Stimulated activated naive CD8-positive, alpha-beta T cell treated with anti-CD3 and anti-CD28 coated beads, Interleukin-15, amount 100 ng/mL, for 72 hours (primary cell): ENCODE measurements around the gene TUBB3.
"Not testable (repeated sequence)": the region's sequence is repeated elsewhere in the genome, so short reads cannot be mapped to it uniquely, and the experiment has no call there.

Experiments
- ATAC-seq: fragments of 150-1000 bp; cut with Tn5 transposase; 2 replicates; pipeline ENCODE4 v1.10.0; 2021; ENCODE audit warnings: mild to moderate bottlenecking, moderate library complexity
- DNase-seq, 2 donors: peaks; one replicate each; pipeline ENCODE4 v3.0.0; 2021 to 2022
- H3K27ac Mint-ChIP-seq, 2 donors: one replicate each; pipeline ENCODE4 v1.8.0; 2022; ENCODE audit warnings: mild to moderate bottlenecking in 2 of 2, mixed read lengths in 2 of 2, moderate library complexity in 2 of 2
- H3K27me3 Mint-ChIP-seq: one replicate; pipeline ENCODE4 v1.8.0; 2022; ENCODE audit warnings: mixed read lengths
- H3K4me1 Mint-ChIP-seq: one replicate; pipeline ENCODE4 v1.8.0; 2022; ENCODE audit warnings: mild to moderate bottlenecking, mixed read lengths
- H3K4me3 Mint-ChIP-seq, 2 donors: one replicate each; pipeline ENCODE4 v1.8.0; 2022; ENCODE audit warnings: mild to moderate bottlenecking in 2 of 2, mixed read lengths in 2 of 2, moderate library complexity in 1 of 2
- H3K9me3 Mint-ChIP-seq, 2 donors: one replicate each; pipeline ENCODE4 v1.8.0; 2022; ENCODE audit warnings: mixed read lengths in 2 of 2

Gene TUBB3

DNA sequence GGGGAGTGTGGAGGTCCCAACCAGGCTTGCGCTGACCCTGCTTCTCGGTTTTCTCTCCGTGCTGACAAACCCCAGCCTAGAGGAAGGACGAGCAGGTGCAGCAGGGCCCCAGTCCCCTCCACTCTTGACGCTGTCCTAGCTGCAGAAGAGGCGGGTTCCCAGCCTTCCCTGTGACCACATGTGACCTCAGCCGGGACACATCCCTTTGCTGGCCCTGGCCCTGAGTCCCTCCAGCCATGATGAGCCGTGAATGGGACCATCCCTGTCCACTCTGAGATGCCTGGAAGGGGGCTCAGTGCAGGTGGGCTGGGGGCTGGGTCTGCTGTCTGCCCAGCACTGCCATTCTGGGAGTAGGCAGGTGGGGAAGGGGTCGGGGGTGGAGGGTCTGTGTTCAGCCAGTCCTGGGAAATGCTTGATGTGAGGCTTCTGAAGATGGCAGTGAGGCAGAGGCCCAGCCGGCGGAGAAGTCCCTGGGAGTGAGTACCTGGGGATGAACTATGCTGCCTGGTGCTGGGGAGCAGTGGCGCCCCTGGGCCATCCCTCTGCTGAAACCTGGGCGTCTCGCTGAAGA lies 1.9 kb upstream of the TUBB3 start:
- Mint-ChIP-seq H3K4me1 (peaks cover 58% of the 10 kb centered on the region), H3K4me3 (peak overlapping the region; percentile 71 to 78), H3K27me3 (peaks cover 79% of the 10 kb centered on the region), H3K27ac (no peak overlapping the region), H3K9me3 (no peaks in the 10 kb centered on the region)
- no peak for ATAC-seq
- peak in 1 of 2 donors; percentile 32 for DNase-seq

DNA sequence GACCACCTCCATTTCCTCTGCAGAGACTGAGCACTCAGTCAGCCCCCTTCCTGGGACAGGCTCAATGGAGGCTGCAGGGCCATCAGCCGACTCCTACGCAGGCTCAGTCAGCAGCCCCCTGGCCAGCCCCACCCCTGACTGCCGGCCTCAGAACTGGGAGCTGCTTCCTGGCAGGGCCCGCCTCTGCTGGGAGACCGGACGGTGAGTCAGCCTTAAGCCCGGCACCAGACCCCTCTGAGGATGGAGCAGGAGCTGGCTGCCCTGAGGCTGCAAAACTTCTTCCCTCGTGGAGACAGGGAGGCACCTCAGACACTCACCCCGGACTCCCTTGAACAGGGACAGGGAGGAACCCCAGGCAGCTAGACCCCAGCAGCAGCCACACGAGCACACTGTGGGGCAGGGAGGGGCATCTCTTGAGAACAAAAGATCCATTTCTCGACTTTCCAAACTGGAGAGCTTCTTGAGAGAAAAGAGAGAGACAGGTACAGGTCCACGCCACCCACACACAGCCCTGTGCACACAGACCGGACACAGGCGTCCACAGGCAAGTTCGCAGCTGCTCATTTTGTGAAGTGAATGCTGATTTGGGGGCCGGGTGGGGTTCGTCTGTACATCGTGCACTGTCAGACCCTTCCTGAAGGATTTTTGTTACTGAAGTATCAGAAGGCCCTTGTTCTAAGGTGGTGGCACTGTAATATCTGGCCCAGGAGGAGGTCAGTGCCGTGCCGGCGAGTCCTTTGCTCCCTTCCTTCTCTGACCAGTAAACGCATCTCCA lies 1.3 kb upstream of the TUBB3 start:
- H3K27ac Mint-ChIP-seq, result peak overlapping the region in 1 of 2 donors; percentile 65
- no peaks in the 10 kb centered on the region for H3K9me3 Mint-ChIP-seq
- peaks cover 63% of the 10 kb centered on the region for H3K4me1 Mint-ChIP-seq
- H3K4me3 Mint-ChIP-seq, result peak overlapping the region; percentile 71 to 78
- DNase-seq (peak; percentile 36 to 51), ATAC-seq (peak; percentile 14)
- H3K27me3 Mint-ChIP-seq, result peaks cover 86% of the 10 kb centered on the region

DNA sequence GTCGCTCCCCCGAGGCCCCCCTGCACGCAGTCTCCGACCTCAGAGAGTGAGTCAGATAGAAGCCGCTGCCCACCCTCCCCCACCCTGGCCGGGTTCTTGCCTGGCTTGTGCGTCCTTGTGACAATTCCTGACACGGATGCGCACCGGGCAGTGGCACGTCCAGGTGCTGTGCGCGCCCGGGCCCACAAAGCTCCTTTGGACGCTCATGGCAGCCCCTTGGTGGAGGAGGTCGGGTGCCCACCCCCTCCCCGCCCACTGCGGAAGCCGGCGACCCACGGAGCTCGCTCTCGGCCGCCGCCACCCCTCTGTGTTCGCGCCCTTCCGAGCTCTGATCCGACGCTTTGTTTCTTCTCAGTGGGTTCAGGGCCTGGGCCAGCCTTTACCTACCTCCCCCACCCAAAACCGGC lies 662 bp upstream of the TUBB3 start:
- Mint-ChIP-seq H3K27me3 (peaks cover 92% of the 10 kb centered on the region), H3K4me1 (peaks cover 60% of the 10 kb centered on the region), H3K4me3 (peak overlapping the region; percentile 78), H3K27ac (no peak overlapping the region), H3K9me3 (no peaks in the 10 kb centered on the region)
- DNase-seq (no peak), ATAC-seq (peak; percentile 7)

DNA sequence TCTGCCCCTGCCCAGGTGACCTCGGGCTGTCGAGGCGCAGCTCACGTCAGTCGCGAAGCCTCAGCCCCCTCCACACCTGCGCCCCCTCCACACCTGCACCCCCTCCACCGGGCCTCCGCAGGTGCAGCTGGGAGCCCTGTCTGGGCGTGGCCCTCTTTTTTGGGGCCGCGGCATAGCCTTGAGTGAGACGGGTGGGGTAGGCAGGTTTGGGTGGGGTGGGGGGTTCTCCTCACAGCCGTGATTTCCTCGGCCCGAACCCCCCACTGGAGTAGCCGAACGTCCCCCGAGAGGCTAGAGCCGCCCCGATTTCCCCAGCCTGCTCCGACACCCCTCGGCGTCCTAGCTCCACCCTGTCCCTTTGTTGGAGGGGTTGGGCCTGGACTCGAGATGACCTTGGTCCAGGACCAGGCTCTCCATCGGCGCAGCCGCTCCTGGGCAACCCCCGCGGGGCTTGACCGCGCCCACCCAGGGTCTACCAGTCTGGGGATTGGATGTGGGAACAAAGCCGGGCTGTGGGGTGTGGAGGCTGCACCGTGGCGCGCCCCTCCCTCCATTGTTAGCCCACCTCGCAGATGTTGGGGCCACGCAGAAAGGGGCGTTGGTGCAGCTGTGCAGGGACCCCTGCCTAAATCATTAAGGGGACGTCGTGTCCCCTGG lies 626 bp downstream of the TUBB3 start:
- no peak overlapping the region for H3K4me3 Mint-ChIP-seq
- DNase-seq (no peak), ATAC-seq (no peak)
- H3K4me1 Mint-ChIP-seq, result peaks cover 47% of the 10 kb centered on the region
- H3K27me3 Mint-ChIP-seq, result peaks cover 85% of the 10 kb centered on the region
- H3K27ac Mint-ChIP-seq, result no peak overlapping the region
- H3K9me3 Mint-ChIP-seq, result no peaks in the 10 kb centered on the region

DNA sequence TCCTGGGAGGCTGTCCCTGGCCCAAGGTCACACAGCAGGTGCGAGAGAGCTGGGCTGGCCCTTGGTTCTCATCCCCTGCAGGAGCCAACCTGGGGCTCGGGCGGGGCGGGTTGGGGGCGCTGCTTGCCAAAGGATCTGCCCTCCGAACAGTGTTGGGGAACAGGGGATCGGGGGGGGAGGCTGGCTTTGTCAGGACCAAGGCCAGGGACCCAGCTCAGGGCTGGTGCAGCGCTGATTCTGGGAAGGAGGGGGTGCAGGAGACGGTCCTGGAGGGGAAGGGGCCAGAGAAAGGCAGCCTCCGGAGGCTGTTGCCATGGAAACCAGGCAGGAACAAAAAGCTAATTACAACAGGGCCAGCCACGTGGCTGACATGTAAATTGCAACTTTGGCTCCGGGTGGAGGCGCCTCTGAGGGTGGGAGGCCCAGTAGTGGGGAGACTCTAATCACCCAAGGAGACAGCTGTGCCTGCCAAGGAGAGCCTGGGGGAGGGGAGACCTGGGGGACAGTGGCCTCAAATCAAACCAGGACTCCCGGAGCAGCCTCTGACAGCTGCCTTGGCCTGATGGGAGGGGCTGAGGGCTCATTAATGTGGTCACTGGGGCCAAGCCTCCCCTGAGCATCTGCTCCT lies 1.3 kb downstream of the TUBB3 start:
- no peak for ATAC-seq
- peak in 1 of 2 donors; percentile 17 for DNase-seq
- Mint-ChIP-seq H3K27ac (no peak overlapping the region), H3K9me3 (no peaks in the 10 kb centered on the region), H3K4me3 (no peak overlapping the region), H3K27me3 (peaks cover 79% of the 10 kb centered on the region), H3K4me1 (peaks cover 41% of the 10 kb centered on the region)

DNA sequence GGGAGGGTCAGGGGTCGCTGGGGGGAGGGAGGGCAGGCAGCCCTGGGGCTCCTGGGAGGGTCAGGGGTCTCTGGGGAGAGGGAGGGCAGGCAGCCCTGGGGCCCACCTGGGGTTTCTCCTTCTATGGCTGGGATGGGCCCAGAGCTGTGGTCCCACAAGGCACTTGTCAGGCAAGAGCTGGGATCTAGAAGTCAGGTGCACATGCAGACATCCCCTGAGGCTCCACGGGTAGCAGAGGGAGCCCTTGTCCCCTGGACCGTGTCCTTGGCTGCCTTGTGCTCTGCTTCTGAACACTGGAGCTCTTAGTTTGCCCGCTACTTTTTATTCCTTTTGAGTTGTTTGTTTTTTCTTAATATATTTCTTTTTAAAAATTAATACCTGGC lies 1.8 kb downstream of the TUBB3 start:
- Mint-ChIP-seq H3K9me3 (no peaks in the 10 kb centered on the region), H3K4me3 (no peak overlapping the region), H3K27me3 (peaks cover 78% of the 10 kb centered on the region), H3K4me1 (peaks cover 36% of the 10 kb centered on the region), H3K27ac (no peak overlapping the region)
- ATAC-seq, result no peak
- no peak for DNase-seq

DNA sequence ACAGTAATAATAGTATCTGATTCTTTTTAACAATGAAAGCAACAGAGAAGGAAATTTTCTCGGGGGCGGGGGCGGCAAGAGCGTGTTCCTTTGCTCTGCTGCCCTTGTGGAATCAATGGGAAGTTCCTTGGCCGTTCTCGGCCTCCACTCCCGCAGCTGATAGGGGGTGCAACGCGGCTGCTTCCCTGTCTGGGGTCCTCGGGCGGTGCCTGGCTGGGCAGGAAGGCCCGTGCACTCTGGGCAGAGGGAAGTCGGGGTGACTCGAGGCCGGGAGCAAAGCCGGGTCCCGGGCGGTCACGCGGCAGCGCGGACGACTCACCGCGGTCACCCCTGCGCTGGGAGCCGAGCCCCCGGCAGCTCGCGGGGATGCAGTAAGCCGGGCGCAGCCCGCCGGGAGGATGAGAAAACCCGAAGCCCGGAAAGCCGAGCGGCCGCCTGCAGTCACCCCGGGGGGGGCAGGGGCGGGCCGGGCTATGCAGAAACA lies 2.5 kb downstream of the TUBB3 start:
- Mint-ChIP-seq H3K4me1 (peaks cover 28% of the 10 kb centered on the region), H3K9me3 (no peaks in the 10 kb centered on the region), H3K27me3 (peaks cover 75% of the 10 kb centered on the region), H3K27ac (no peak overlapping the region), H3K4me3 (peak overlapping the region; percentile 48 to 54)
- ATAC-seq (no peak), DNase-seq (no peak)

DNA sequence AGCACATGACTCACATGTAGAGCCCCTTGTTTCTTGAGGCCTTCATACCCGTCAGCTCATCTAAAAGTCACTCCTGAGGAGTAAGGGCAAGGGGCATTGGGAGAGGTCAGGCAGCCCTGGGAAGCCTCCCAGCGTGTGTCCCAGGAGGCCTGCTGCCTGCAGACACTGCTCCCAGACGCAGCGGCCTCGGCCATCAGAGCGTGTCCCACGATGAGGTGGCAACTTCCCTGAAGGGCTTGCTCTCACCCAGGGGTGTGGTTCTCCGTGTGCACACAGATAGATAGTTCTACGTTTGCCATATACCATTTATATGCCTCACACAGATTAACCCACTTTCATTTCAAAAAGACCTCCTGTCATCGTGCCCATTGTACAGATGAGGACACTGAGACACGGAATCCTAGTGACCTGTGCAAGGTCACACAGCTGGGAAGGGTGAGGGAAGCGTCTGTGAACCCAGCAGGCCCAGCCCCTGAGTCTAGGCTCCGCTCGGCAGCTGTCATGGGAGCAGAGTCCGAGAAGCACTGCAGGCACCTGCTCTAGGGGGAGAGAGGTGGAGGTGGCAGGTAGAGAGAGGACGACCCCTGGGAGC lies 8.3 kb downstream of the TUBB3 start:
- H3K4me3 Mint-ChIP-seq, result no peak overlapping the region
- peaks cover 3% of the 10 kb centered on the region for H3K4me1 Mint-ChIP-seq
- ATAC-seq, result no peak
- no peak overlapping the region for H3K27ac Mint-ChIP-seq
- peaks cover 38% of the 10 kb centered on the region for H3K27me3 Mint-ChIP-seq
- DNase-seq, result no peak
- no peaks in the 10 kb centered on the region for H3K9me3 Mint-ChIP-seq

DNA sequence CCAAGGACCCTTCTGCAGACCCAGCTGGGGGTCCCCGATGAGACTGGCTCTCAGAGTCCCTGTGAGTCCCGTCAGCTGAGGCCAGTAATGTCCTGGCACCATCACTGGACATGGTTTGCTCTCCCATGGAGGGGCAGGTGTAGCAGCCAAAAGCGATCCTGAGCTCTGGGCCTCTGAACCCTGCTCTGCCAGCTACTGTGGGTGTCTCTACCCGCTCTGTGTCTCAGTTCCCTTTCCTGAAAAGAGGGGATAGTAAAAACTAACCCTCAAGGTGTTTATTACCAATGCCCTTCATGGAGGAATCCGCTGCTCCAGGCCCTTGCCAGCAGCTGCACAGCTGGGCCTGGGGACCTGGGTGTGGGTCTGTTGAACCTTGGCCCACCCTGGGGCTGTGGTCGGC lies 8.8 kb downstream of the TUBB3 start:
- DNase-seq (no peak), ATAC-seq (no peak)
- no peak overlapping the region for H3K4me3 Mint-ChIP-seq
- H3K9me3 Mint-ChIP-seq, result no peaks in the 10 kb centered on the region
- no peak overlapping the region for H3K27ac Mint-ChIP-seq
- peaks cover 32% of the 10 kb centered on the region for H3K27me3 Mint-ChIP-seq
- H3K4me1 Mint-ChIP-seq, result no peaks in the 10 kb centered on the region

DNA sequence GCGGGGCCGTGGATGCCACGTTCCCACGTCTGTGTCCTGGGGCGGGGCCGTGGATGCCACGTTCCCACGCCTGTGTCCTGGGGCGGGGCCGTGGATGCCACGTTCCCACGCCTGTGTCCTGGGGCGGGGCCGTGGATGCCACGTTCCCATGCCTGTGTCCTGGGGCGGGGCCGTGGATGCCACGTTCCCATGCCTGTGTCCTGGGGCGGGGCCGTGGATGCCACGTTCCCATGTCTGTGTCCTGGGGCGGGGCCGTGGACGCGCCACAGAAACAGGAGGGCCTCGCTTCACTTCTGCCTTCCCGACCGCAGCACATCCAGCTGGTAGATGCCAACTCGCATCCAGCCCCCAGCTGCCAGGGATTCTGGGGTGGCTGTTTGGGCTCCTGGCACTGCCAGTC lies 10.9 kb downstream of the TUBB3 start:
- not testable (repeated sequence) for H3K9me3 Mint-ChIP-seq, ATAC-seq, H3K27ac Mint-ChIP-seq, DNase-seq, H3K4me1 Mint-ChIP-seq, H3K4me3 Mint-ChIP-seq
- H3K27me3 Mint-ChIP-seq, result peaks cover 23% of the 10 kb centered on the region

DNA sequence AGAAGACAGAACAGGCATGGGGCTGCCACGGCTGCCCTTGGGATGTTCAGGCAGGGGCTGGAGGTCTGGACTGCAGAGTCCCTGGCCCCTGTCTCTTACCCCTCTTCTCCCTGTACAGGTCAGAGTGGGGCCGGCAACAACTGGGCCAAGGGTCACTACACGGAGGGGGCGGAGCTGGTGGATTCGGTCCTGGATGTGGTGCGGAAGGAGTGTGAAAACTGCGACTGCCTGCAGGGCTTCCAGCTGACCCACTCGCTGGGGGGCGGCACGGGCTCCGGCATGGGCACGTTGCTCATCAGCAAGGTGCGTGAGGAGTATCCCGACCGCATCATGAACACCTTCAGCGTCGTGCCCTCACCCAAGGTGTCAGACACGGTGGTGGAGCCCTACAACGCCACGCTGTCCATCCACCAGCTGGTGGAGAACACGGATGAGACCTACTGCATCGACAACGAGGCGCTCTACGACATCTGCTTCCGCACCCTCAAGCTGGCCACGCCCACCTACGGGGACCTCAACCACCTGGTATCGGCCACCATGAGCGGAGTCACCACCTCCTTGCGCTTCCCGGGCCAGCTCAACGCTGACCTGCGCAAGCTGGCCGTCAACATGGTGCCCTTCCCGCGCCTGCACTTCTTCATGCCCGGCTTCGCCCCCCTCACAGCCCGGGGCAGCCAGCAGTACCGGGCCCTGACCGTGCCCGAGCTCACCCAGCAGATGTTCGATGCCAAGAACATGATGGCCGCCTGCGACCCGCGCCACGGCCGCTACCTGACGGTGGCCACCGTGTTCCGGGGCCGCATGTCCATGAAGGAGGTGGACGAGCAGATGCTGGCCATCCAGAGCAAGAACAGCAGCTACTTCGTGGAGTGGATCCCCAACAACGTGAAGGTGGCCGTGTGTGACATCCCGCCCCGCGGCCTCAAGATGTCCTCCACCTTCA lies 11.7 kb downstream of the TUBB3 start:
- DNase-seq (no peak), ATAC-seq (no peak)
- Mint-ChIP-seq H3K27me3 (peaks cover 24% of the 10 kb centered on the region), H3K4me1 (no peaks in the 10 kb centered on the region), H3K27ac (no peak overlapping the region), H3K4me3 (no peak overlapping the region), H3K9me3 (no peaks in the 10 kb centered on the region)

DNA sequence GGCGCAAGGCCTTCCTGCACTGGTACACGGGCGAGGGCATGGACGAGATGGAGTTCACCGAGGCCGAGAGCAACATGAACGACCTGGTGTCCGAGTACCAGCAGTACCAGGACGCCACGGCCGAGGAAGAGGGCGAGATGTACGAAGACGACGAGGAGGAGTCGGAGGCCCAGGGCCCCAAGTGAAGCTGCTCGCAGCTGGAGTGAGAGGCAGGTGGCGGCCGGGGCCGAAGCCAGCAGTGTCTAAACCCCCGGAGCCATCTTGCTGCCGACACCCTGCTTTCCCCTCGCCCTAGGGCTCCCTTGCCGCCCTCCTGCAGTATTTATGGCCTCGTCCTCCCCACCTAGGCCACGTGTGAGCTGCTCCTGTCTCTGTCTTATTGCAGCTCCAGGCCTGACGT lies 12.5 kb downstream of the TUBB3 start:
- DNase-seq, H3K9me3 Mint-ChIP-seq, H3K4me1 Mint-ChIP-seq, H3K27ac Mint-ChIP-seq, ATAC-seq, H3K4me3 Mint-ChIP-seq: not testable (repeated sequence)
- H3K27me3 Mint-ChIP-seq, result peaks cover 19% of the 10 kb centered on the region

DNA sequence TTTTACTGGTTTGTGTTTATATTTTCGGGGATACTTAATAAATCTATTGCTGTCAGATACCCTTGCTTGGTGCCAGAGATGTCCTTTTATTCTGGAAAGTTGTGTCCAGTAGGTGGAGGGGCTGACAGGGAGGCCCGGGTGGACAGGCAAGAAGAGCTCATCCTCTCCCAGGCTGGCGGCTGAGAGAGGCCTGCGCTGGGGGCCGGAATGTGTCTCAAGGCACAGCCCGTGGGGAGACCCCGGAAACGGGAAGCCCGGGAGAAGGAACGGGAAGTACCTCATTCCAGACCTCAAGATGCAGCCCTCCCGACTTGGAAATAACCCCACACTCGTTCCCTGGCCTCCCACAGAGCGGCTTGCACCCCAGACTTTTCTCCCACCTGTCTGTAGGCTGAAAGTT lies 12.9 kb downstream of the TUBB3 start:
- Mint-ChIP-seq H3K4me3 (no peak overlapping the region), H3K27ac (no peak overlapping the region), H3K9me3 (no peaks in the 10 kb centered on the region), H3K4me1 (no peaks in the 10 kb centered on the region), H3K27me3 (peaks cover 15% of the 10 kb centered on the region)
- ATAC-seq (no peak), DNase-seq (no peak)

DNA sequence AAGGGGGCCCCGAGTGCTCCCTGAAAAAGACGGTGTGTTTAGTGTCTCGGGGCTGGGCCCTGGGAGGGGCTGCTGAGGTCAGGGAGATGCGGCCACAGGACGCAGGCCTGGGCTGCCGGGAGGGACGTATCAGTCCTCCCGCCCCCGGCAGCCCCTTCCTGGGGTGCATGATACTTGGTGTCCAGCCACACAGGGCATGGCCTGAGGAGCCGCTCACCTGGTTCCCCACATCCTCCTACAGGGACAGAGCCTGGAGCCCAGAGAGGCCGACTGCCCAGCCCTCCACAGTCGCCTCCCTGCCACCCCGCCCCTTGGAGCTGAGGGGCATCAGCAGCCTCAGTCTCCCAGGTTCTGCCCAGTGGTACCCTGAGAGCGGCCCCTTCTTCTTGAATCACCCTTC lies 13.4 kb downstream of the TUBB3 start:
- Mint-ChIP-seq H3K27ac (no peak overlapping the region), H3K4me1 (no peaks in the 10 kb centered on the region), H3K9me3 (no peaks in the 10 kb centered on the region), H3K4me3 (no peak overlapping the region), H3K27me3 (peaks cover 10% of the 10 kb centered on the region)
- ATAC-seq (no peak), DNase-seq (no peak)

DNA sequence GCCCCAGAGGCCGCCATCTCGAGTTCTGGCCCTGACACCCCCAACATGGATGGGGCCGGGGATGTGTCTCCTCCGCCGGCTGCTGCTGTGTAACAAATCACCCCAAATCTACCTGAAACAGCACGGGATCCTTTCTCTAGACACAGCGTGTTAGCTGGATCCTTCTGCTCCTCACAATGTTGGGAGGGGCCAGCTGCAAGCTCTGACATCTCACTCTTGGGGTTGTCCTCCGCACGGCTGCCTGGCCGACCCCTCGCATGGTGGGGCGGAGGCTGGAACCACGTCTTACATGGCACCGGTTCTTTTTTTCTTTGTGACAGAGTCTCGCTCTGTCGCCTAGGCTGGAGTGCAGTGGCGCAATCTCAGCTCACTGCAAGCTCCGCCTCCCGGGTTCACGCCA lies 13.8 kb downstream of the TUBB3 start:
- H3K4me3 Mint-ChIP-seq, result no peak overlapping the region
- H3K27me3 Mint-ChIP-seq, result peaks cover 6% of the 10 kb centered on the region
- H3K27ac Mint-ChIP-seq, result no peak overlapping the region
- H3K4me1 Mint-ChIP-seq, result no peaks in the 10 kb centered on the region
- DNase-seq, result no peak
- no peak for ATAC-seq
- H3K9me3 Mint-ChIP-seq, result no peaks in the 10 kb centered on the region
